T-helper 1 cell treated with Interleukin-12 subunit alpha and Interleukin-12 subunit beta and Interleukin-4 antibody, amounts not matched to agents 30 ng/mL and 1 ng/mL, for 36 hours (primary cell): ENCODE data around the gene PIK3R3. TPM values are rescaled to one million over a fixed set of nuclear protein-coding genes. Genes with fewer than 3 reads are reported as not detected.

Experiments
- intact Hi-C: fragments of 100-400 bp; cut with micrococcal nuclease; formaldehyde crosslinking; loops from one replicate; pipeline ENCODE4 v1.15.1; 2024
- total RNA-seq: library from RNA; stranded (reverse); gene quantifications from 2 replicates; pipeline ENCODE4 v1.2.3, GENCODE V29; 2022

Gene PIK3R3
- total RNA-seq, 1 donor from 2014 or later: 2.6 TPM

DNA sequence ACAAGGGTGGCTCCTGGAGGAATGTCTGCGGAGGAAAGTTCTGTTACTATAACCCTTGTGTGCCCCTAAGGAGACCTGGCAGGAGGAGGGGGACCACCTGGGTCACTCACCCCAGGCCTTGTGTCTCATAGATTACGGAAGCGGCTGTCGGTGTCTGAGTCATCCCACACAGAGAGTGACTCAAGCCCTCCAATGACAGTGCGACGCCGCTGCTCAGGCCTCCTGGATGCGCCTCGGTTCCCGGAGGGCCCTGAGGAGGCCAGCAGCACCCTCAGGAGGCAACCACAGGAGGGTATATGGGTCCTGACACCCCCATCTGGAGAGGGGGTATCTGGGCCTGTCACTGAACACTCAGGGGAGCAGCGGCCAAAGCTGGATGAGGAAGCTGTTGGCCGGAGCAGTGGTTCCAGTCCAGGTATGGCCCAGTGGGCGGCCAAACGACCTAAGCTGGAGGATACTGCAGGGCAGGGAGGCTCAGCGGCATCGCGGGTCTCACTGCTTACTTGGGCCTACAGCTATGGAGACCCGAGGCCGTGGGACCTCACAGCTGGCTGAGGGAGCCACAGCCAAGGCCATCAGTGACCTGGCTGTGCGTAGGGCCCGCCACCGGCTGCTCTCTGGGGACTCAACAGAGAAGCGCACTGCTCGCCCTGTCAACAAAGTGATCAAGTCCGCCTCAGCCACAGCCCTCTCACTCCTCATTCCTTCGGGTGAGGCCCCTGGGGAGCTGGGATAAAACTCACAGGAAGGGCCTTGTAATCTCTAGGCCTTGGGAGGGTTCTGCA is 101.4 kb downstream of the PIK3R3 start:
- intact Hi-C loops: no loop called here

DNA sequence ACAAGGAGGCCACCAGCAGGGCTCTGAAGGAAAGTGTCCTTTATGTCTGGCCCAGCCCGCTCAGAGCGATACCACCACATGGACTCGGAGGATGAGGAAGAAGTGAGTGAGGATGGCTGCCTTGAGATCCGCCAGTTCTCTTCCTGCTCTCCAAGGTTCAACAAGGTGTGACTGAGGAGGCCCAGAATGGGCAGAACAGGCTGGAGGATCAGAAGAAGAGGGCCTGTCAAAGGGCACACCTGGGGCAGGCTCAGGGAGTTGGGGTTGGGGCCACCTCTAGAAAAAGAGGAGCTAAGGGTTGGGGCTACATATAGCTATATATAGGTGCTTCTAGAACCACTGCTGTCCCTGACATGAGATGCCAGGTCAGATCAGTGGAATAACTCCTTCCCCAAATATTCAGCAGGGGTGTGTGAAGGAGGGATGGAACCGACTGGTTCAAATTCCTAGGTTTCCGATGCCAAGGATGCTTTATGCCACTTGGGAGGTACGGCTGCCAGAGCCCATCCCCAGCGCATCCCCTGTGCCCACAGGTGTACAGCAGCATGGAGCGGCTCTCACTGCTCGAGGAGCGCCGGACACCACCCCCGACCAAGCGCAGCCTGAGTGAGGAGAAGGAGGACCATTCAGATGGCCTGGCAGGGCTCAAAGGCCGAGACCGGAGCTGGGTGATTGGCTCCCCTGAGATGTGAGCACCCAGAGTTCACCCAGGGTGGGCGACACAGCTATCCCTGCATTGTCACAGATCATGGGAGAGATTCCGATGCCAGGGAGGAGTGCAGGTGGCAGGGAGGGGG is 102.2 kb downstream of the PIK3R3 start:
- intact Hi-C loops: no loop called here

DNA sequence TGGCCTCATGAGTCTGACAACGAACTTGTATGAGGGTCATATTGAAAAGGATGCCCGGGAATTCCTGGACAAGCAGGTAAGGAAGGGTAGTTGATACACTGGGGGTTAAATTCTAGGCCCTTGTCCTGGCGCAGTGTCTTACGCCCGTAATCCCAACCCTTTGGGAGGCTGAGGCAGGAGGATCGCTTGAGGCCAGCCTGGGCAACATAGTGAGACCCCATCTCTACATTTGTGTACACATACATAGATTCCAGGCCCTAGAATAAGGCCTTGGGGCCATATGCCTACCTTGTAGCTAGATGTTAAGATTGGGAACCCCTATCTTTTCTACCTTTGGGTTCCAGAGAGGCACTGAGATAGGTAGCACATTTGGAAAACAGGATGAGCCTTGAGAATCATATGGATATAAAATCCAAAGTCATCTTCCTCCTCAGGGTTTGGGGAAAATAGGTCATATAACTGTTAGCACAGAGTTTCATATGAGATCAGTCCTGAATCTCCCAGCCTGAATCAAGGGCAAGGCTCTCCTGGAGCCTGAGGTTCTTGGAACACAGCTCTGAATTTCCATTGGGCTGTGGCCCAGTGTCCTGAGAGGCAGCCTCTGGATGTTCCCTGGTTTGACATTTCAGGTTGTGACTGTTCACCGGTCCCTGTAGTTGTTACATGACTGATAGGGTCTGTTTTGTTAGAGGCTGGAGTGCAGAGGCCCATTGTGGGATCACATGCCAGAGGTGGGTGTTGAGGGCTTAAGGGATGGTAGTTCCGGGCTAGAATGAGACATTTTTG is 104.4 kb downstream of the PIK3R3 start:
- intact Hi-C loops: no loop called here

DNA sequence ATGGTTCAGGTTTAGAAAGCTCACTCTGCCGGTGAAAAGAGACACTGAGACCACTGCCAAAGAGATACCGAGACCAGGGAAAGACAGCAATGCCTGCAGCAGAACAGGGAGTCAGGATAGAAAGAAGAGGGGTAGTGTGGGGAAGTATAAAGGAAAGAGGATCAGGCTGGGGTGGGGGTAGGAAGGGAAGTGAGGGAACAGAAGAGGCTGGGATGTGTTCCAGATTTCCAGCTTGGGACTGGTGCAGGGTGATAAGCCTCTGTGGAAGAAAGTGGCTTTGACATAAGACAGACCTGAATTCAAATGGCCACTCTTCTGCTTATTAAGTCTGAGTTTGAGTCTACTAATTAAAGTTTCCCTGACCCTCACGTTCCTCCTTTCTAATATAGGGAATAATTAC is 105.9 kb downstream of the PIK3R3 start:
- intact Hi-C loops: no loop called here

DNA sequence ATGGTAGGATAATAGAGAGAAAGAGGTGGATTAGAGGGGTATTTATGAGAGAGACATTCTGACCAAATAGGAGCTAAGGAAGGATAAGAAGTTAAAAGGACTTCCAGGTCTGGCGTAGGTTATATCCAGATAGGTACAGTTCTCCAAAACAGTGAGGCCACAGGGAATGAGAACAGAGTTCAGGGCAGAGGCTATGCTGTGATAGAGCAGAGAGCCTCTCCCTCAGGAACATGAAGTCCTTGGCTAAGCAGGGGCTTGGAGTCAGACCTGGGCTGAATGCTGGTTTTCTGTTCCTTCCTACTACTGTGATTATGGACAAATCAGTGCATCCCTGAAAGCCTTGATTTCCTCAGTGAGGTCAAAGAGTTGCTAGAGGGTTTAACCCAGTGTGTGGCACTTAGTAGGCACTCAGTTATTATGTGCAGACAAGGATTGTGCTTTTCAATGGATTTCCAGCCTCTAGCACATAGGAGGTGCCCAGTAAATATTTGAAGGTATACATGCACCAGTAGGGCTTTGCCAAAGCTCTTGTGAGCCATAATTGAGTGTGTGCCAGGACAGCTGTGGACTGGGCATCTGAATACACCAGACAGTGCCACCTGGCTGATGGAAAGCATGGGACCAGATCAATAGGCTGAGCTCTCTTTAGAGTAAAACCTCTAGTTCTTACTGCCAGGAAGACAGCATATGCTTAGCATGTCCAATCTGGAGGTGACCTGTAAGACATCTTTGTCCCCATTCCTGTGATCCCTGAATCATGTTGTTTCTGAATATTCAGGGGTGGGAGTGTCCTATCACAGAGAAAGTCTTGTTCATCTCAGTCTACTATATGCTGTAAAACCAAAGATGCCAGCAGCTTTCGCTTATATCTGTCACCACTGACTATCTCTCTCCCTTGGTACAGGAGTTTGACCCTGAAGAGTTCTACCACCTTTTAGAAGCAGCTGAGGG is 111.1 kb downstream of the PIK3R3 start:
- intact Hi-C loops: no loop called here

DNA sequence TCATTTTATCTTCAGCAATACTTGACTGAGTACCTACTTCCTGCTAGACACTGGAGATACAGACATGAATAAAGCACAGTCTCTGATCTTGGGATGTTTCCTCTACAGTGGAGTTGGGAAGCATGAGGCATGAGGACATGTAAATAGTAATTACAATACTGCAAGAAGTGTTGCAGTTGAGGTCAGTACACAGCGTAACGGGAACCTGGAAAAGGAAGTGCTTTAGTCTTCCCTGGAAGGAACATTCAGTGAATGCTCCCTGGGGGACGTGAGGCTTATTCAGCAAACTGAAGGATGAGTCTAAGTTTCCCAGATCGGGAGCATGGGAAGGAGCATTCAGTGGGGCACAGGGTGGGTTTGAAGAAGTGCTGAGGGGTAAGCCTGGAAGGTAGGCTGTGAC is 112.4 kb downstream of the PIK3R3 start:
- intact Hi-C loops: no loop called here

DNA sequence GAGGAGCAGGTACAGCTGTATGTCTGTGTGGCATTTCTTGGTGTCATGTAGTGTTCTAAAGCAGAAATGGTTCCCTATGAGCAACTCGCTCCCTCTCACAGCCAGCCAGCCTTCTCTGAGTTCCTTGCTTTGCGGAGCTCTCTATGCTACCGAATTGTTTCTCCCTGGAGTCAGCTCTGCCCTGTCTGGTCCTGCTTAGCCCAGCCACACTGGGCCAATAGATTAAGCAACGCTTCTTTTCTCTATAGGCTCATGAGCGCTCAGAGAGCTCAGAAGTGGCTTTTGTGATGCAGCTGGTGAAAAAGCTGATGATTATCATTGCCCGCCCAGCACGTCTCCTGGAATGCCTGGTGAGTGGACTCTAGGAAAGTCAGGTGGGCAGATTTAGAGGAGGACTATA is 113.1 kb downstream of the PIK3R3 start:
- intact Hi-C loops: no loop called here

DNA sequence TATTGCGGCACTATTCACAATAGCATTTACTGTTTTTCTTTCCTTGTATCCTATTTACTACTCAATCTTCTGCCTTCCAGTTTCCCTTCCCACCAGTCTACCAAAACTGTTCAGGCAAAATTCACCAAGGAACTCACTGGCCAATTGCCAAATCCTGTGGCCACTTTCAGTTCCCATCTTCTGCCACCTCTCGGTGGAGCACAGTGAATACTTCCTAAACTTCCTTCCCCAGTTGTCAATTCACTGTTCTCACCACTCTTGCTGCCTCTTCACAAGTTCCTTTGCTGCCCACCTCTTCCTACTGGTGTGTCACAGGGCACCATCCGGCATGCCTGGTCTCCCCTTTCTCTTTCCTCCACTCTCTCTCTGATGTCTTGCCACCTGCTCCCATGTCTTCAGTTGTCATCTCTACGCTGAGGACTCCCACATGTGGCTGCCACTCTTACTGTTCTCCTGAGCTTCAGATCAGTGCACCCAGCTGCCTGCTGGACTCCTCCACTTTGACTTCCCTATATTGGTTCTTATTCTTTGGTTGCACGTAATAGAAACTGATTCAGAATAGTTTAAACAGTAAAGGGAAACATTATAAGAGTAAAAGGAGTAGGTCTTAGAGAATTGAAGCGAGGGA is 114.4 kb downstream of the PIK3R3 start:
- intact Hi-C loops: no loop called here

DNA sequence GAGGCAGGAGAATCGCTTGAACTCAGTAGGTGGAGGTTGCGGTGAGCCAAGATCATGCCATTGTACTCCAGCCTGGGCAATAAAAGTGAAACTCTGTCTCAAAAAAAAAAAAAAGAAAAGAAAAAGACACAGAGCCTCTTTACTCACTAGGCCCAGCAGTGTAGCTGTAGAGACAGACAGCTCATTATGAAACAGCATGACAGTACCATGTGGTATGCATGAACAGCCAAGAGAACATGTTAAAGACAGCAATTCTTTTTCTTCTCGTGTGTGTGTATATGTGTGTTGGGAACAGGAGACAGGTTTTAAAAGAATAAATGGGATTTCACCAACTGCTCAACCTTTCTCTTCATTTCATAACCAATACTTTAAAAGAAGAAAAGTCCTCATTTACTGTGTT is 118.8 kb downstream of the PIK3R3 start:
- intact Hi-C loops: no loop called here

DNA sequence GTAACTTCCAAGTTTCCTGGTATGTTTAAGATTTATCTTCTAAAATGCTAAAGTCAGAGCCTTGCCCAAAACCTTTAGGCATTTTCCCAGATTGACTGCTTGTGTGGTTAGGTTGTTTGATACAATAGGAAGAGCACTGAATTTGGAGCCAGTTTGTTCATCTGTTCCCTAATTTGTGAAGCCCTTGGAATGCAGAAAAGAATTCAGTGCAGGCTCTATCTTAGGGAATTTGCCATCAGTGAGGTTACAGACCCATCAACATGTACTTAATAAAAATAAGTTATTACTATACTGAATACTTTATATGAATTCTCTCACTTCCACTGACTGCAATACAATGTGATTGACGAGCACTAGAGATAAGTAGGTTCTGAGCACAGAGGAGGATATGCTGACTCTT is 120.2 kb downstream of the PIK3R3 start:
- intact Hi-C loops: no loop called here

DNA sequence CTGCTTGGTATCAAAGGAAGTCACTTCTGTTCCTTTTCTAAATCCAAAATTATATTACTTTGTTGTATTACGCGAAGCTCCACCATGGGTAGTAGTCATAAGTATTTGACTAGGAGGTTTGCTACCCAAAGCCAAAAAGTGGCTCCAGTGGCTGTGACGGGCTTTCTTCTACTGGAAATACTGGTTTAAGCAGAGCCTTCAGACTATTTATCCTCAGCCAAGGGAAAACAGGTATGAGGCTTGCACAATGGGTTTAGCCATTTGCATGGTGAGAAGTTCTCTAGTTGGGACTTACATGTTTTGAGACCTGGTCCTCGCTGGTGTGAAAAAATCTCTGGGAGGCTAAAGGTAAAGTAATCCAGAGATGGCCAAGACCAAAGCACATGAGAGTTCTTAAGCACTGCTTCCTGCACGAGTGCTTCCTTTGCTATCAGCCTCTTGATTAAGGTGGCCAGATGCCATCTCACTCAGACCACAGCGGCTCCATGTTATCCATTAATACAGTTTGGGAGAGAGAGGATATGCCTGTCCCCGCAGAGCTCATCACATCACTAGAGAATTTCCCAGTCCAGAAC is 121.2 kb downstream of the PIK3R3 start:
- intact Hi-C loops: no loop called here

DNA sequence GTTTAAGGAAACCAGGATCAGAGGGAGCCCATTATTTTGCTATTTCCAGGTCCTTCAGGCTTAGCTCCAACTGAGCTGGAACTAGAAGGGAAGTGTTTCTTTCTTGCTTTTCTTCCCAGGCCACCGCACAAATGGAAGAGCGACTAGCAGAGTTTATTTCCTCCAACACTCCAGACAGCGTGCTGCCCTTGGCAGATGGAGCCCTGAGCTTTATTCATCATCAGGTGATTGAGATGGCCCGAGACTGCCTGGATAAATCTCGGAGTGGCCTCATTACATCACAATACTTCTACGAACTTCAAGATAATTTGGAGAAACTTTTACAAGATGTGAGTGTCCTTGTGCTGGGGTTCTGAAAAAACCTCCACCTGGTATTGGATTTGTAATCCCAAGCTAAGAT is 121.8 kb downstream of the PIK3R3 start:
- intact Hi-C loops: no loop called here

DNA sequence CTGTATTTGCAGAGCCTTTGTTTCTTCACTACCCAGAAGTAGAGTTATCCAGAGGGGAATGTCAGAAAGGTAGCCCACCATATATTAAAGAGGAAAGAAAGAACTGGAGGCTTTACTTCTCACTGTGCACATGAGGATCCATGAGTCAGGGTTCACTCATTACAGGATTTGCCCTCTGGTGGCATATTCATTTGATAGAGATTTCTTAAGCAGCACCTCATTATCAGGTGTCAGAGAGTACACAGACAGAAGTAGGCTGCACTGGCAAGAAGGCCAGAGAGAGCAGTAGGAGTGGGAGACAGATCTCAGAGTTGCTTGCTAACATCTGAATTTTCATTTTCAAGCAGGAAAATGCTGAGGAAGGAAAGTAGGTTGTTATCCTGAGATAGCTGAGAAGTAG is 123.8 kb downstream of the PIK3R3 start:
- intact Hi-C loops: no loop called here

DNA sequence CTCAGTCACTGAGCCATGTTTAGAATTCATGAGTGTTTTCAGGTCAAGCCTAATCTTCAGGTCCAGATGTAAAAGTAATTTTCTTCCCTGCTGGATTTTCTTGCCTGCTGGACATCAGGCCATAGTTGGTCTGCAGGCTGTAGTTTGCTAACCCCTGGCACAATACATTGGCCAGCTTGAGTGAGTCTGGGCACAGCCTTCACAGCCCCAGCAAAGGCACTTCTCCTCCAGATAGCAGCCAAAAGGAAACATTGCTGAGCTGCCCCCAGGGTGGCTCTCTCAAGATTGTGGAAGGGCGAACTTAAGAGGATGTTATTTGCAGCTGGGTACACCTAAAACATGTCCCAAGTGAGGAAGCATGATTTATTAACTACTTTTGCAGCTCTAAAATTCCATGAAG is 126.8 kb downstream of the PIK3R3 start:
- intact Hi-C loops: no loop called here

DNA sequence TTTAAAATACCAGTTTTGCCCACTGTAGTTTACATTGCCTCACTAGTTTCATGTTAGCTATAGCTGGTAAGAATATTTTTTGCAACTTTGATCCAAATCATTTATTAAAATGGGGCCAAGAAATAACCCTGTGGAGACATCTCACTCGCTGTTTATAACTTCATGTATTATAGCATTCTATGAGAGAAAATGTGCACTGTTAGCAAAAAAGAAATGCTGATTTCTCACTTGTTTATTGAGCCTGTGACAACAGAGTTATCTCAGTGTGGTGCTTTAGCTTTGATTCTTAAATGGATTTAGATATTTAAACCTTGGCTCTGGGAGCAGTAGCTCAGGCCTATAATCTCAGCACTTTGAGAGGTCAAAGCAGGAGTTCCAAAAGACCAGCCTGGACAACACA is 127.9 kb downstream of the PIK3R3 start:
- intact Hi-C loops: no loop called here

DNA sequence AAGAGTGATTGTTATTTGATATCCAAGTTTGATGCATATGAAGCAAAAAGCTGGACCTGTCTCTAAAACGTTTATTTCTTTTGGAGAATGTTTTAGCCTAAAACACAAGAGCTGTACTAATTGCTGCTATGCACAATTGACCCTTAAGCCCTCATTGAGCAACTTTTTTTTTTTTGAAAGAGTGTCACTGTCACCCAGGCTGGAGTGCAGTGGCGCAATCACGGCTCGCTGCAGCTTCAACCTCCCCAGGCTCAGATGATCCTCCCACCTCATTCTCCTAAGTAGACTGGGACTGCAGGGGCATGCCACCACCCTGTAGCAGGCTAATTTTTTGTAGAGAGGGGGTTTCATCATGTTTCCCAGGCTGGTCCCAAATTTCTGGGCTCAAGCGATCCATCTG is 129.1 kb downstream of the PIK3R3 start:
- intact Hi-C loops: no loop called here

DNA sequence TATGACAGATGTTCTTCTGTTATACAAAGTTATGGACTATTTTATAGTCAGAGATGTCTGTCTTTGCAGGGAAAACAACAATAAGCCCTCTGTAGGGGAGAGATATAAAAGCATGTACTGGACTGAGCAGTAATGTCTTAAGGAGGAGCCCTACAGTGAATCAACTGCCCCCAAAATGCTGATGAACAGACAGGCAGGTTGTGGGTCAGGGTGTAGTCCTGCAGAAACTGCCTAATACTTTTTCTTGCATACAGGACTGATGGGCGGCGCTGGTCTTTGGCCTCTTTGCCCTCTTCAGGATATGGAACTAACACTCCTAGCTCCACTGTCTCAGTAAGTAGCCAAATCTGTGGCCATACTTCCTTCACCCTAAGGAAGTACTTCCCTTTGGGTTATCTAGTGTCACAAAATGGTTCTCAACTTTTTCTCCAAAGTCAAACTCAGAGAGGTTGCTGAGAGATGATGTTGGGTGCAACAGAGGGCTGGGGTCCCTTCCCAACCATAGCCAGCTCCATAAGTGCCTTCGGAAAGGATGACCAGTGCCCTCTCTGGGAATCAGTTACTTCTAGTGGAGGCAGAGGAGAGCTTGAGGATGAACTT is 129.8 kb downstream of the PIK3R3 start:
- intact Hi-C loops: no loop called here

DNA sequence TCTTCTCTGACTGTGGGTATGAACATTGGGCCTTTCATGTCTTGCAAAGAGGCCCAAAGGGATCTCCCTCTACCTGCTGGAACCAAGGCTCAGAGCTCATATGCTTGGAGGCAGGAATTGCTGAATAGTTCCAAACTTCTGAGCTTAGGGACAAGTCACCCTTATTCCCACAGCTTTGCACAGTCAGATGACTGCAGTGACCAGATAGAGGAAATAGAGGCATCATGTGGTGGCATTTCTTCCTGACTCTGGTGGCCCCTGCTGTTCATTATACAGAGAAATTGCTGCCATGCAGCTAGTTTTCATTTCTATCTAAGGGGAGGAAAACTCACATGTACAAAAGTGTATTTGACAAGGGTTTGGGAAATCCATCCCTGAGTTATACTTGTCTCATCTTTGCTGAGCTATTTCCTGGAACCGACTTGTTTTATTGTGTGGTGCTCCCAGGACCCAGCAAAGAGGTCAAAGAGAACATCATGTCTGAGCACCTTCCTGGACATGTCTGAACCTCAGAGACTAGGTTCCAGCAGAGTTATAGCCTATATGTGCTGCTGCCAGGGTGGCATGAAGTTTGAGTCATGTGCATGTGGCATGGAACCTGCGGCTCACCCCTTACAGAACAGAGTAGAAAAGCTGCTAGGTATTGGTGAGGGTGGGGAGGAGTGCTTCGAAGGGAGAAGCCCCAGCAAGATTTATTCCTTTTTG is 131.2 kb downstream of the PIK3R3 start:
- intact Hi-C loops: no loop called here

DNA sequence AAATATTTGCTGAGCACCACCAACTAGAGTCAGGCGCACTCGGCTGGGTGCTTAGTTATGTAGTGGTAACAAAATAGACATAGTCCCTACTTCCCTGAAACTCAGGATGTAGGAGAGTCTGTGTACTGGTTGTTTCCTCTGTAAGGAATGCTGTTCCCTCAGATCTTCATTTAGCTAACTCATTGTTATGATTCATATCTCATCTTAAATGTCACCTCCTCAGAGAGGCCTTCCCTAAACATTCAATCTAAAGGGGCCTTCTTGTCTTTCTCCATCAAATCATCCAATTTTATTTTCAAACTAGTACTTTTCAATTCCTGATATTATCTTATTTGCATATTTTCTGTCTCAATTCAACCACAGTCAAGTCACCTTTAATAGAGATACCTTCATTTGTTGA is 132.9 kb downstream of the PIK3R3 start:
- intact Hi-C loops: no loop called here
